ENCODE data around the gene CNTNAP2.

CNTNAP2 gene

GRCh38 chr7:148466120-148466519, 2349.5 kb downstream of the CNTNAP2 start:
- Histone ChIP-seq H3K9ac (ENCODE audit: low read depth, low read length) (no peak overlapping the region), H3K36me3 (ENCODE audit: insufficient read depth, low read depth, low read length) (no peaks in the 10 kb centered on the region), H3K27ac (ENCODE audit: low read length) (no peak overlapping the region), H3K4me1 (ENCODE audit: insufficient read depth, low read length) (no peaks in the 10 kb centered on the region), H3K4me3 (ENCODE audit: low read length) (no peak overlapping the region), H3K27me3 (ENCODE audit: insufficient read depth, low read length) (no peaks in the 10 kb centered on the region), H3K9me3 (ENCODE audit: insufficient read depth, low read depth, low read length) (no peaks in the 10 kb centered on the region)

- H3K27me3 ChIP-seq (ENCODE audit: insufficient read depth, low read length) = no peaks in the 10 kb centered on the region
- H3K4me3 ChIP-seq (ENCODE audit: low read length) = no peak overlapping the region
- no peak overlapping the region for H3K9ac ChIP-seq (ENCODE audit: low read depth, low read length)
- no peaks in the 10 kb centered on the region; the same call in 1 of the 2 replicates for H3K4me1 ChIP-seq (ENCODE audit: insufficient read depth, low read length)
- no peak overlapping the region for H3K27ac ChIP-seq (ENCODE audit: low read length)
- no peaks in the 10 kb centered on the region for H3K36me3 ChIP-seq (ENCODE audit: insufficient read depth, low read depth, low read length)
- no peaks in the 10 kb centered on the region for H3K9me3 ChIP-seq (ENCODE audit: insufficient read depth, low read depth, low read length)
Measured at GRCh38 chr7:148468700-148469098, 2352.1 kb downstream of the CNTNAP2 start.
